Measurements from ENCODE around the gene CDX1. TPM values are rescaled to one million over a fixed set of nuclear protein-coding genes. Genes with fewer than 3 reads are reported as not detected.

CDX1 gene
- total RNA-seq, 1 donor from 2014 or later, result not detected

DNA sequence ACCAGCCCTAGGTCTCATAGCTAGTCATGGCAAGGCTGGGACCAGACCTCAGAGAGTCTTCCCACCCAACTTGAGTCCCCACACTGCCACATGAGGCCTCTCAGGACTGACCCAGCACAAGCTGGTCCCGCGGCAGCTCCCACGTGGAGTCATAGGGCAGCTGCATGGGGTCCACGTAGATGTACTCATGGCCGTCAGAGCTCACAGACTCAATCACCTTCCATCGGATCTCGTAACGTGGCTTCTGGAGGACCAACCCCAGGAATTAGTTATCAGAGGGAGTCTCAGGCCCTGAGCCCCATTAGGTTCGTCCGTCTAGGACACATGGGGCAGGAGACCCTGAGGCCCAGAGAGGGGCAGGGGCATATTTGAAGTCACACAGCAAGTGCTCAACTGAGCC, 41.2 kb upstream of the CDX1 start:
- TF ChIP-seq, protein P1, sequence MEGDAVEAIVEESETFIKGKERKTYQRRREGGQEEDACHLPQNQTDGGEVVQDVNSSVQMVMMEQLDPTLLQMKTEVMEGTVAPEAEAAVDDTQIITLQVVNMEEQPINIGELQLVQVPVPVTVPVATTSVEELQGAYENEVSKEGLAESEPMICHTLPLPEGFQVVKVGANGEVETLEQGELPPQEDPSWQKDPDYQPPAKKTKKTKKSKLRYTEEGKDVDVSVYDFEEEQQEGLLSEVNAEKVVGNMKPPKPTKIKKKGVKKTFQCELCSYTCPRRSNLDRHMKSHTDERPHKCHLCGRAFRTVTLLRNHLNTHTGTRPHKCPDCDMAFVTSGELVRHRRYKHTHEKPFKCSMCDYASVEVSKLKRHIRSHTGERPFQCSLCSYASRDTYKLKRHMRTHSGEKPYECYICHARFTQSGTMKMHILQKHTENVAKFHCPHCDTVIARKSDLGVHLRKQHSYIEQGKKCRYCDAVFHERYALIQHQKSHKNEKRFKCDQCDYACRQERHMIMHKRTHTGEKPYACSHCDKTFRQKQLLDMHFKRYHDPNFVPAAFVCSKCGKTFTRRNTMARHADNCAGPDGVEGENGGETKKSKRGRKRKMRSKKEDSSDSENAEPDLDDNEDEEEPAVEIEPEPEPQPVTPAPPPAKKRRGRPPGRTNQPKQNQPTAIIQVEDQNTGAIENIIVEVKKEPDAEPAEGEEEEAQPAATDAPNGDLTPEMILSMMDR (conservative IDR thresholded peaks at IDR 0.05; ENCODE audit: low read depth, low read length), result no peak
- H3K4me3 ChIP-seq (ENCODE audit: low read depth, low read length), result no peak overlapping the region
- DNase-seq (ENCODE audit: low read depth), result no peak

DNA sequence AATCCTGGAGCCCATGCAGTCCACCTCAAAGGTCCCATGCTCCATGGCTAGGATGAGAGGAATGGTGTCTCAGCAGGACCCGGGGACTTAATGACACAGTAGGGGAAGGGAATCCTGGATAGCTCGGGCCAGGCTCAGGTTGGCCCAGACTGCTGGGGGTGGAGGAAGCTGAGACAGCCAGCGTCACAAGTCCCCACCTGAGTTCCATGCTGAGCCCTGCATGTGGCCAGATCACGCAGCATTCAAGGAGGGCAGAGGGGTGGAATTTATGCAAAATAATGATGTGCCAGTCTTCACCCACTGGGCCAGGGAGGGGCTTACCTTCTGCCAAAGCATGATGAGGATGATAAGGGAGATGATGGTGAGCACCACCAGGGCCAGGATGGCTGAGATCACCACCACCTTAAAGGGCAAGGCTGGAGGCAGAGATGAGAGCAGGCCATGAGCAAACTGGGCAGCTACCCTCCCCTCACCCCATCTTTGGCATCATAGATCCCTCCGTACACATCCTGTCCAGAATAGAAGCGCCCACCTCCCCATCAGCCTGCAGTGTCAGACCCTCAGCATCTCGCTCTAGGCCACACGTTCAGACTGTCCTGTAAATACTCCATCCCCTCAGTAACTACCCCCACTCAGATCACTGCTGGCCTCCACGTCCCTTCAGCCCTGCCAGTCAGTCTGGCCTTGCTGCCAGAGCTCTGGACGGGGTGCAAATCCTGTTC, 40.2 kb upstream of the CDX1 start:
- TF ChIP-seq, protein P1 (conservative IDR thresholded peaks at IDR 0.05; ENCODE audit: low read depth, low read length), result no peak
- H3K4me3 ChIP-seq (ENCODE audit: low read depth, low read length), result no peak overlapping the region
- DNase-seq (ENCODE audit: low read depth), result no peak

DNA sequence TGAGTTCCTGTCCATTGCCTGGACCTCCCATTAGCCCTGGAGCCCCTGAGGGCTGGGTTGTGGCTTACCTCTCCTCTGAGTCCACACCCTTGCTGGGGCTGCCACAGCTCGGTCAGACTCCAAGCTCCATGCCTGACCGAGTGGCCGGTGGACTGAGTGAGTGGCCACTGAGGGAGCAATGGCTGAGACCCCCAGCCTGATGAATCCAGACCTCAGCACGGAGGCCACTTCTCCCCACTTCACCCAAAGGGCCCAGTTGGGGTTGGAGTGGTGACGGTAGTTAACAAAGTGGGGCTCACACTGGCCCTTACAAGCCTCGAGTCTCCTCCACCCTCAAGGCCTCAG, 39.7 kb upstream of the CDX1 start:
- H3K4me3 ChIP-seq (ENCODE audit: low read depth, low read length), result no peak overlapping the region
- DNase-seq (ENCODE audit: low read depth), result no peak
- TF ChIP-seq, protein P1 (conservative IDR thresholded peaks at IDR 0.05; ENCODE audit: low read depth, low read length), result no peak

DNA sequence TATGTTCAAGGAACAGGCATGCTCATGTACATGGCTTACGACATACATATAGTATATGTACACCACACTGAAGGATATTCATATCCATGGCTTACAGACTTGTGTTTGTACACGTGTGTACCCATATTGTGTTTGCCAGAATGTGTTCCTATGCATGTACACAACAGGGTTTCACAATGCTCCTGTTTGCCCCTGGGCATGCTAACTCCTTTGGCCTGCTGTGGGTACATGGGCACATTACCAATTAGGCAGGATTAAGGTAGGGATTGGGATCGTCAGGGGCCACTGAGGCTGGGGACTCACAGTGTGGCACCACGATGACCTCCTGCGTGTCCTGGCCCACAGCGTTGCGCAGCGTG, 37.1 kb upstream of the CDX1 start:
- TF ChIP-seq, protein P1 (conservative IDR thresholded peaks at IDR 0.05; ENCODE audit: low read depth, low read length), result no peak
- no peak for DNase-seq (ENCODE audit: low read depth)
- H3K4me3 ChIP-seq (ENCODE audit: low read depth, low read length), result peak overlapping the region; percentile 44

DNA sequence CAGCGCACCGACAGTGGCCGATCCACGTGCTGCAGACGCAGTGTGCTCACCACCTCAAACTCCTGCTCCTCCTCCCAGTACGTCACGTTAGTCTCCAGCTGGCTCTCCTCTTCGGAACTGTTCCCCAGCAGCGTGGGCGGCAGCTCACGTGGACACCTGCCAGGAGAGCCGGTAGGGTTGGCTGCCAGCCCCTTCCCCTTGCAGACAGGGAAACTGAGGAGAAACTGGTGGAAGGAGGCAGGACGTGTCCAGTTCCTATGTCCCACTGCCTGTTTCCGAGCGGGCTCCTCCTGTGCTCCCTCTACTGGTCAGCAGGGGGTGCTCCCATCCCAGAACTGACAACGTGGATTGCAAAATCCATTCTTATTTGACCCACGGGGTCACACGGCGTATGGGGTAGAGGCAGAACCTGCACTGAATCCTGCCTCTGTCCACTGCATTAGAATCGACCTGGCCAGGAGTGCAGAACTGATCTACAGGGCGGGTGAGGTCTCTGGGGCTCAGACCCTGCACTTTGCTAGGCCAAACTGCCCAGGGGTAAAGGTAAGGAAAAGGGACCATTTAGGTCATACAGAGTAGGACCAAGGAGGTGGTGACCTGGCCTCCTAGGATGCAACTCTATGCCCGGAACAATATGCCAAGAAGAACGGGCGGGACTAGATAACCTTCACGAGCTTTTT, 36.6 kb upstream of the CDX1 start:
- no peak for DNase-seq (ENCODE audit: low read depth)
- TF ChIP-seq, protein P1 (conservative IDR thresholded peaks at IDR 0.05; ENCODE audit: low read depth, low read length), result peak; percentile 97
- H3K4me3 ChIP-seq (ENCODE audit: low read depth, low read length), result peak overlapping the region; percentile 44

DNA sequence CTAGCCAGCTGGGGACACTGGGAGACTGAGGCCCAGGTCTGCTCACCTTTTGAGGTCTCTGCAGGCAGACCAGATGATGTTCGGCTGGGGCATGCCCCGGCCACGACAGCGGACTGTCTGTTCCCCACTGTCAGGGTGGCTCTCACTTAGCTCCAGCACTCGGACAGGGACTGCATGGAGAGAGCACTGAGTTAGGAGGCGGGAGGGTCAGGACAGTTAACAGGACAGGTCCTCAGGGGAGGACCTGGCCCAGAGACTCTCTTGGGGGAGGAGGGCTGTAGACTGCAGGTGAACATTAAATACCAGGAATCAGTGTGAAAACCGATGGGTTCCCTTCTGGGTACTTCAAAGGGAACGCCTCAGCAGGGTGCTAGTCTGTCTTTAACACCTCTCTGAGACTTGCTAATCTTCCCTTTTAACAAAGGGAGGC, 36.1 kb upstream of the CDX1 start:
- no peak overlapping the region for H3K4me3 ChIP-seq (ENCODE audit: low read depth, low read length)
- no peak for DNase-seq (ENCODE audit: low read depth)
- TF ChIP-seq, protein P1 (conservative IDR thresholded peaks at IDR 0.05; ENCODE audit: low read depth, low read length), result no peak

DNA sequence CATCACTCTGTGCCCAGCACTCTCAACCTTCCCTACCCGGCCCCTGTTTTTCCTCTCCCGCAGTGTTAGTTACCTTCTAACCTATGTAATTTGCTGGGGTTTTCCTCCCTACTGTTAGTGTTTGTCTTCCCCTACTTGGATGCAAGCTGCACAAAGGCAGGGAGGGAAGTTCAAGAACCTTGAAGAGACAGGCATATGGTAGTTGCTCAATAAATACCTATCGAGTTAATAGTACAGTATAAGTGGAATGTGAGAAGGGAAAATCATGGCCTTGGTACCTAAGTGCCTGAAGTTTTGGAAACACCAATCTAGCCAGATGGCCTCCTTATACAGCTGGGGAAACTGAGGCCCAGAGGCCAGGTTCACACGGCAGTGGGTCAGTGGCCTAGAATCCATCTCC, 35.1 kb upstream of the CDX1 start:
- TF ChIP-seq, protein P1 (conservative IDR thresholded peaks at IDR 0.05; ENCODE audit: low read depth, low read length), result no peak
- no peak overlapping the region for H3K4me3 ChIP-seq (ENCODE audit: low read depth, low read length)
- DNase-seq (ENCODE audit: low read depth), result no peak

All from epithelial cell of proximal tubule (primary cell).